Neural cell (in vitro differentiated cells): ENCODE results near the gene MLPH. TPM values are rescaled to one million over a fixed set of nuclear protein-coding genes. Genes with fewer than 3 reads are reported as not detected.

Experiments
- H2AFZ ChIP-seq: fragments of 200-600, 300-800 bp; sonication (generic), shearing (Covaris generic); 2 replicates; pipeline ENCODE4 v1.6.0; 2014; ENCODE audit warnings: low read depth, mild to moderate bottlenecking, antibody characterized with exemption, low read length, moderate library complexity
- H3F3A ChIP-seq: fragments of 200-600 bp; shearing (Covaris generic); 2 replicates; pipeline ENCODE4 v1.6.1; 2016; ENCODE audit warnings: mild to moderate bottlenecking, moderate library complexity, mixed read lengths, antibody characterized with exemption, low read length; ENCODE audit not compliant: insufficient read depth, poor library complexity, severe bottlenecking
- H3K27ac ChIP-seq: fragments of 200-600, 300-800 bp; sonication (generic), shearing (Covaris generic); 2 replicates; pipeline ENCODE4 v1.5.1; 2014; ENCODE audit warnings: mild to moderate bottlenecking, low read length, moderate library complexity
- H3K27me3 ChIP-seq: fragments of 300-800, 200-600 bp; sonication (generic), shearing (Covaris generic); 2 replicates; pipeline ENCODE4 v1.6.0; 2014; ENCODE audit warnings: mild to moderate bottlenecking, low read depth, low read length, moderate library complexity; ENCODE audit not compliant: insufficient read depth
- H3K36me3 ChIP-seq: fragments of 300-800, 200-600 bp; sonication (generic), shearing (Covaris generic); 2 replicates; pipeline ENCODE4 v1.5.1; 2014; ENCODE audit warnings: mild to moderate bottlenecking, antibody characterized with exemption, low read length, moderate library complexity; ENCODE audit not compliant: insufficient read depth
- H3K4me2 ChIP-seq: fragments of 300-800, 200-600 bp; sonication (generic), shearing (Covaris generic); 2 replicates; pipeline ENCODE4 v1.6.0; 2014; ENCODE audit warnings: mild to moderate bottlenecking, low read length
- H3K4me3 ChIP-seq: fragments of 300-800, 200-600 bp; sonication (generic), shearing (Covaris generic); 2 replicates; pipeline ENCODE4 v1.5.1; 2014; ENCODE audit warnings: mild to moderate bottlenecking, low read length, moderate library complexity
- H3K79me2 ChIP-seq: fragments of 200-600 bp; shearing (Covaris generic); replicated peaks from 2 replicates; pipeline ENCODE4 v1.6.0; 2014; ENCODE audit warnings: mild to moderate bottlenecking, low read length, moderate library complexity; ENCODE audit not compliant: insufficient read depth
- H3K9ac ChIP-seq: fragments of 300-800, 200-600 bp; sonication (generic), shearing (Covaris generic); 2 replicates; pipeline ENCODE4 v1.6.1; 2016; ENCODE audit warnings: mild to moderate bottlenecking, low read length, mixed read lengths
- H3K9me2 ChIP-seq: fragments of 200-600 bp; shearing (Covaris generic); 2 replicates; pipeline ENCODE4 v1.6.1; 2016; ENCODE audit warnings: mild to moderate bottlenecking, low read length, mixed read lengths; ENCODE audit not compliant: insufficient read depth
- H3K9me3 ChIP-seq: fragments of 200-600, 300-800 bp; sonication (generic), shearing (Covaris generic); 2 replicates; pipeline ENCODE4 v1.6.1; 2016; ENCODE audit warnings: mild to moderate bottlenecking, mixed run types, low read length, moderate library complexity, mixed read lengths
- H4K20me1 ChIP-seq: fragments of 200-600 bp; shearing (Covaris generic); 2 replicates; pipeline ENCODE4 v1.6.1; 2016; ENCODE audit warnings: mild to moderate bottlenecking, mixed run types; ENCODE audit not compliant: insufficient read depth
- EP300 ChIP-seq: fragments of 450-650 bp; conservative IDR thresholded peaks from 2 replicates; pipeline ENCODE4 v1.6.1; 2014; ENCODE audit warnings: antibody characterized with exemption, mild to moderate bottlenecking, moderate library complexity; ENCODE audit not compliant: poor library complexity, severe bottlenecking
- EZH2 ChIP-seq: fragments of 200-600, 300-800 bp; shearing (Covaris generic), sonication (generic); IDR thresholded peaks from 2 replicates; pipeline ENCODE4 v1.6.1; 2014; ENCODE audit warnings: antibody characterized with exemption, low read length, borderline replicate concordance, mild to moderate bottlenecking; ENCODE audit not compliant: insufficient read depth, poor library complexity, severe bottlenecking
- MXI1 ChIP-seq: fragments of 450-650 bp; conservative IDR thresholded peaks from 2 replicates; pipeline ENCODE4 v1.6.1; 2014; ENCODE audit warnings: antibody characterized with exemption, mild to moderate bottlenecking; ENCODE audit not compliant: poor library complexity, severe bottlenecking
- POLR2AphosphoS5 ChIP-seq: IDR thresholded peaks from 2 replicates; pipeline ENCODE4 v1.6.1; 2012
- RAD21 ChIP-seq: fragments of 450-650 bp; conservative IDR thresholded peaks from 2 replicates; pipeline ENCODE4 v1.6.1; 2014; ENCODE audit warnings: antibody characterized with exemption, mild to moderate bottlenecking, moderate library complexity
- REST ChIP-seq: IDR thresholded peaks from 2 replicates; pipeline ENCODE4 v1.6.1; 2012; ENCODE audit warnings: borderline replicate concordance
- SMC3 ChIP-seq: fragments of 450-650 bp; conservative IDR thresholded peaks from 2 replicates; pipeline ENCODE4 v1.6.1; 2014; ENCODE audit warnings: antibody characterized with exemption, mild to moderate bottlenecking, moderate library complexity; ENCODE audit not compliant: poor library complexity
- TAF1 ChIP-seq: IDR thresholded peaks from 2 replicates; pipeline ENCODE4 v1.6.1; 2012; ENCODE audit warnings: low read depth
- polyA plus RNA-seq: library from polyadenylated mRNA; depleted of rRNA; stranded (reverse); fragments of >200 nt; gene quantifications from 2 replicates; pipeline ENCODE4 v1.2.3, GENCODE V29; 2014
- TF ChIP-seq, protein P1 (sequence below): fragments of 450-650 bp; IDR thresholded peaks from 2 replicates; pipeline ENCODE4 v1.5.1; 2014; ENCODE audit warnings: antibody characterized with exemption, mild to moderate bottlenecking, moderate library complexity; ENCODE audit not compliant: poor library complexity, severe bottlenecking

Gene MLPH
- polyA plus RNA-seq, 1 donor from 2014 or later, result not detected

DNA sequence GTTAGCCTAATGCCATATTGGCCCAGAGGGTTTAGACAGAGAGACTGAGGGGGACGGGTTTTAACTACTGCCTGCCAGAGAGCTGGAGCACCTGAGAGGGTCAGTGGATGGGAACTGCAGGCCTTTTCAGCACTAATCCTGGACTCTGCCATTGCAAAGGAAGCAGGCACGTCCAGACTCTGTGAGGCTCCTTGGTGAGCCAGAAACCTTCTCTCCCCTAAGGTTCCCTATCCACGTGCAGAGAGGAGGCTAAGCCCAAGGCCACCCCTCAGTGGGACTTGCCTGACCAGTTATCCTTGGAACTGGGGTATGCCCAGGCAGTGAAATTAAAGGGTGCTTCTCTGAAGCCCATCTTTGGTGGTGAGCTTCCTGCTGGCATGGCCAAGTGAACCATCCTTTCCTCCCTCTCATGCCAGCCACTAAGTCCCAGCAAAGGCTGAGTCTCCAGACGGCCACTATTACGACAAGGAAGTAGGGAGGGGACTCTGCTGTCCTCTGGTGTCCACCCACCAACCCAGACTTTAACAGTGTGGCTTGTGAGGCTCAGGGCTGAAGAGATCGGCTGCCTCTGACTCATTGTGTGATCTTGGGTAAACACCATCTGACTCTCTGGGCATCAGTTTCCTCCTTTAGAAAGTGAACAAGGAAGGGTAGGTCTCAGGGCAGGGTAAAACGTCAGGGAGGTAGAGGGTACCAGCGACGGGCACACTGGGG, 3.9 kb upstream of the MLPH start:
- Histone ChIP-seq H3K27me3 (peaks cover 69% of the 10 kb centered on the region), H3K4me2 (no peak overlapping the region), H3K9ac (no peak overlapping the region), H3K9me2 (no peaks in the 10 kb centered on the region), H3K4me3 (no peak overlapping the region), H3K36me3 (no peaks in the 10 kb centered on the region), H4K20me1 (no peaks in the 10 kb centered on the region), H3K79me2 (no peaks in the 10 kb centered on the region), H3K9me3 (no peaks in the 10 kb centered on the region), H2AFZ (no peak overlapping the region), H3F3A (no peaks in the 10 kb centered on the region), H3K27ac (no peak overlapping the region)
- TF ChIP-seq SMC3 (no peak), MXI1 (no peak), EP300 (no peak), REST (no peak), EZH2 (no peak), RAD21 (no peak), POLR2AphosphoS5 (no peak), TAF1 (no peak)
- TF ChIP-seq, protein P1, sequence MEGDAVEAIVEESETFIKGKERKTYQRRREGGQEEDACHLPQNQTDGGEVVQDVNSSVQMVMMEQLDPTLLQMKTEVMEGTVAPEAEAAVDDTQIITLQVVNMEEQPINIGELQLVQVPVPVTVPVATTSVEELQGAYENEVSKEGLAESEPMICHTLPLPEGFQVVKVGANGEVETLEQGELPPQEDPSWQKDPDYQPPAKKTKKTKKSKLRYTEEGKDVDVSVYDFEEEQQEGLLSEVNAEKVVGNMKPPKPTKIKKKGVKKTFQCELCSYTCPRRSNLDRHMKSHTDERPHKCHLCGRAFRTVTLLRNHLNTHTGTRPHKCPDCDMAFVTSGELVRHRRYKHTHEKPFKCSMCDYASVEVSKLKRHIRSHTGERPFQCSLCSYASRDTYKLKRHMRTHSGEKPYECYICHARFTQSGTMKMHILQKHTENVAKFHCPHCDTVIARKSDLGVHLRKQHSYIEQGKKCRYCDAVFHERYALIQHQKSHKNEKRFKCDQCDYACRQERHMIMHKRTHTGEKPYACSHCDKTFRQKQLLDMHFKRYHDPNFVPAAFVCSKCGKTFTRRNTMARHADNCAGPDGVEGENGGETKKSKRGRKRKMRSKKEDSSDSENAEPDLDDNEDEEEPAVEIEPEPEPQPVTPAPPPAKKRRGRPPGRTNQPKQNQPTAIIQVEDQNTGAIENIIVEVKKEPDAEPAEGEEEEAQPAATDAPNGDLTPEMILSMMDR, result no peak

- Histone ChIP-seq H3K36me3 (no peaks in the 10 kb centered on the region), H3K27ac (no peak overlapping the region), H3K79me2 (no peaks in the 10 kb centered on the region), H4K20me1 (no peaks in the 10 kb centered on the region), H3K4me2 (no peak overlapping the region), H3K9me2 (no peaks in the 10 kb centered on the region), H2AFZ (no peak overlapping the region), H3K9me3 (no peaks in the 10 kb centered on the region), H3F3A (no peaks in the 10 kb centered on the region), H3K4me3 (no peak overlapping the region), H3K27me3 (peaks cover 72% of the 10 kb centered on the region), H3K9ac (no peak overlapping the region)
- TF ChIP-seq REST, result no peak
- TF ChIP-seq TAF1, result no peak
- TF ChIP-seq POLR2AphosphoS5, result no peak
- no peak for TF ChIP-seq SMC3
- TF ChIP-seq, protein P1, result no peak
- TF ChIP-seq MXI1, result no peak
- TF ChIP-seq EP300, result no peak
- TF ChIP-seq RAD21, result no peak
- no peak for TF ChIP-seq EZH2
Measured at GRCh38 chr2:237485304-237485703, 1.7 kb upstream of the MLPH start.
